ENCODE data around the gene BRME1. TPM values are rescaled to one million over a fixed set of nuclear protein-coding genes. Genes with fewer than 3 reads are reported as not detected.

The BRME1 gene
- total and polyA plus RNA-seq, 2 experiments from 2014 or later: 2.2 to 3.2 TPM

- no peaks in the 10 kb centered on the region for H4K20me1 ChIP-seq (ENCODE audit: insufficient read depth, poor library complexity, severe bottlenecking)
- no peak overlapping the region for H3K4me2 ChIP-seq
- no peaks in the 10 kb centered on the region for H3K36me3 ChIP-seq (replicated peaks; ENCODE audit: insufficient read depth, low read depth)
Observed at GRCh38 chr19:13888281-13888680, 17.6 kb downstream of the BRME1 start.

DNA sequence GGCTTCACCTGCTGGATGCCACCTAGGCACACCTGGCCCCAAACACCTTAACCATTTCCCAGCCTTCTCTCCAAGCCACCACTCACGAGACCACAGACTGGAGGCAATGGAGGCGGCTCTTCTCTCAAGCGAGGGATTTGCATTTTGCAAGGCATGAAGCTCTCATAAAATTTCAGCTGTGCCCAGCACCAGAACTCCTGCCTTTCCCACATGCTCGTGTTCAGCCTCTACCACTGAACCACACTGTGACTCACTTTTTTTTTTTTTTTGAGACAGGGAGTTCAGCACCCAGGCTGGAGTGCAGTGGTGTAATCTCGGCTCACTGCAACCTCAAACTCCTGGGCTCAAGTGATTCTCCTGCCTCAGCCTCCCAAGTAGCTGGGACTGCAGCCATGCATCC, 18.4 kb downstream of the BRME1 start:
- Histone ChIP-seq H2AFZ (no peak overlapping the region), H3K4me3 (no peak overlapping the region), H3K9me2 (replicated peaks; ENCODE audit: insufficient read depth) (no peaks in the 10 kb centered on the region), H3K27me3 (no peaks in the 10 kb centered on the region), H3K36me3 (replicated peaks; ENCODE audit: insufficient read depth, low read depth) (no peaks in the 10 kb centered on the region), H3K4me2 (no peak overlapping the region), H3K79me2 (no peaks in the 10 kb centered on the region), H3K27ac (no peak overlapping the region), H4K20me1 (ENCODE audit: insufficient read depth, poor library complexity, severe bottlenecking) (no peaks in the 10 kb centered on the region), H3K4me1 (ENCODE audit: insufficient read depth) (no peaks in the 10 kb centered on the region), H3K9me3 (ENCODE audit: low read depth) (no peaks in the 10 kb centered on the region)
- no peak for TF ChIP-seq CTCF (IDR thresholded peaks at IDR 0.05; ENCODE audit: poor library complexity)
- no peak for TF ChIP-seq EZH2phosphoT487 (IDR thresholded peaks at IDR 0.05; ENCODE audit: low read depth, severe bottlenecking, unreplicated experiment)
- TF ChIP-seq EZH2 (IDR thresholded peaks at IDR 0.05; ENCODE audit: borderline replicate concordance): no peak
- WGBS (ENCODE audit: low lambda C conversion rate, missing lambda C conversion rate): 74% methylated on average over 5 of the region's 5 CpGs
- no peak for DNase-seq (ENCODE audit: low spot score)

More at GRCh38 chr19:13888281-13888680, 17.6 kb downstream of the BRME1 start:
- no peak for DNase-seq (ENCODE audit: low spot score)
- no peaks in the 10 kb centered on the region for H3K27me3 ChIP-seq
- no peak overlapping the region for H3K4me3 ChIP-seq
- no peaks in the 10 kb centered on the region for H3K9me2 ChIP-seq (replicated peaks; ENCODE audit: insufficient read depth)
- H3K4me1 ChIP-seq (ENCODE audit: insufficient read depth): no peaks in the 10 kb centered on the region
- WGBS (ENCODE audit: low lambda C conversion rate, missing lambda C conversion rate): 96% methylated on average over 16 of the region's 16 CpGs
- no peaks in the 10 kb centered on the region for H3K9me3 ChIP-seq (ENCODE audit: low read depth)
- TF ChIP-seq CTCF (IDR thresholded peaks at IDR 0.05; ENCODE audit: poor library complexity): no peak
- TF ChIP-seq EZH2phosphoT487 (IDR thresholded peaks at IDR 0.05; ENCODE audit: low read depth, severe bottlenecking, unreplicated experiment): no peak
- no peak for TF ChIP-seq EZH2 (IDR thresholded peaks at IDR 0.05; ENCODE audit: borderline replicate concordance)
- H2AFZ ChIP-seq: no peak overlapping the region
- H3K79me2 ChIP-seq: no peaks in the 10 kb centered on the region
- no peak overlapping the region for H3K27ac ChIP-seq

DNA sequence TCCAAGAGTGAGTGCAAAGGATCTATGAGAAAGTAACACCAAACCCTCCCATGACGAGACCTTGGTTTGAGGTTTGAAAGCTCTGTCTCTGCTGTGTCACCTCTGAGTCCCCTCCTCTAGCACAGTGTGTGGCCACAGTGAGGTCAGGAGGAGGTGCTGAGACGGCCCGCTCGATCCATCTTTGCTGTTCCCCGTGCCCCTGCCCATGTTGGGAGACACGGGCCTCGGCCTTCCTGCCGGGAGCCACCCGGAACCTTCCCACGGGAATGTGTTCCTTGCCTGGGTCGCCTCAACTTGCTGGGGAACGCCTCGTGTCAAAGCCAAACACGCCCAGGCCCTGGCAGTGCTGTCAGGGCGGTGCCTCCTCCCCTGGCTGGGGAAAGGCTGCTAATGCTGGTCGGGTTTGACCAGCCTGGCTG, 18.9 kb downstream of the BRME1 start:
- Histone ChIP-seq H2AFZ (no peak overlapping the region), H3K4me2 (no peak overlapping the region), H3K4me1 (ENCODE audit: insufficient read depth) (peaks cover 2% of the 10 kb centered on the region), H3K27me3 (no peaks in the 10 kb centered on the region), H3K9me3 (ENCODE audit: low read depth) (no peaks in the 10 kb centered on the region), H4K20me1 (ENCODE audit: insufficient read depth, poor library complexity, severe bottlenecking) (no peaks in the 10 kb centered on the region), H3K79me2 (no peaks in the 10 kb centered on the region), H3K36me3 (replicated peaks; ENCODE audit: insufficient read depth, low read depth) (no peaks in the 10 kb centered on the region), H3K9me2 (replicated peaks; ENCODE audit: insufficient read depth) (no peaks in the 10 kb centered on the region), H3K27ac (no peak overlapping the region), H3K4me3 (no peak overlapping the region)
- 80% methylated on average over 16 of the region's 16 CpGs for WGBS (ENCODE audit: low lambda C conversion rate, missing lambda C conversion rate)
- no peak for DNase-seq (ENCODE audit: low spot score)
- no peak for TF ChIP-seq EZH2 (IDR thresholded peaks at IDR 0.05; ENCODE audit: borderline replicate concordance)
- TF ChIP-seq CTCF (IDR thresholded peaks at IDR 0.05; ENCODE audit: poor library complexity): no peak
- no peak for TF ChIP-seq EZH2phosphoT487 (IDR thresholded peaks at IDR 0.05; ENCODE audit: low read depth, severe bottlenecking, unreplicated experiment)
